ENCODE data around the gene LDB2. TPM values are rescaled to one million over a fixed set of nuclear protein-coding genes. Genes with fewer than 3 reads are reported as not detected.

Gene LDB2
- total RNA-seq, 6 experiments from 2014 or later: 24.2 to 40.4 (median 31.7) TPM

- H3K4me1 Mint-ChIP-seq (ENCODE audit: low read depth): peaks cover 66% of the 10 kb centered on the region
- H3K27ac Mint-ChIP-seq: peak overlapping the region; percentile 66
- H3K27me3 Mint-ChIP-seq (ENCODE audit: insufficient read depth): peaks cover 7% of the 10 kb centered on the region
- peaks cover 8% of the 10 kb centered on the region for H3K9me3 Mint-ChIP-seq
- H3K36me3 Mint-ChIP-seq (ENCODE audit: low read depth): peaks cover 13% of the 10 kb centered on the region
- H3K4me3 Mint-ChIP-seq: peak overlapping the region; percentile 5
- peak; percentile 49 for DNase-seq
- TF ChIP-seq CTCF (IDR thresholded peaks at IDR 0.05): no peak
These were observed 206.4 kb downstream of the LDB2 start for GRCh38 chr4:16692046-16692445.

GRCh38 chr4:16691450-16691849 is 207.0 kb downstream of the LDB2 start:
- no peak for TF ChIP-seq CTCF (IDR thresholded peaks at IDR 0.05)
- DNase-seq: no peak
- Mint-ChIP-seq H3K27me3 (ENCODE audit: insufficient read depth) (peaks cover 7% of the 10 kb centered on the region), H3K27ac (peak overlapping the region; percentile 66), H3K36me3 (ENCODE audit: low read depth) (peaks cover 13% of the 10 kb centered on the region), H3K4me1 (ENCODE audit: low read depth) (peaks cover 72% of the 10 kb centered on the region), H3K4me3 (0 out of 2 replicates have a peak overlapping the region, but pooled peaks have one; percentile 2), H3K9me3 (peaks cover 9% of the 10 kb centered on the region)

GRCh38 chr4:16687845-16688244 is 210.6 kb downstream of the LDB2 start:
- H3K4me1 Mint-ChIP-seq (ENCODE audit: low read depth): peaks cover 80% of the 10 kb centered on the region
- H3K4me3 Mint-ChIP-seq: no peak overlapping the region
- peaks cover 9% of the 10 kb centered on the region for H3K9me3 Mint-ChIP-seq
- TF ChIP-seq CTCF (IDR thresholded peaks at IDR 0.05): no peak
- DNase-seq: no peak
- H3K27ac Mint-ChIP-seq: peak overlapping the region; percentile 97
- H3K27me3 Mint-ChIP-seq (ENCODE audit: insufficient read depth): peaks cover 7% of the 10 kb centered on the region
- peaks cover 8% of the 10 kb centered on the region for H3K36me3 Mint-ChIP-seq (ENCODE audit: low read depth)

GRCh38 chr4:16687011-16687410 is 211.4 kb downstream of the LDB2 start:
- peak overlapping the region; percentile 44 for H3K4me3 Mint-ChIP-seq
- H3K4me1 Mint-ChIP-seq (ENCODE audit: low read depth): peaks cover 79% of the 10 kb centered on the region
- peaks cover 7% of the 10 kb centered on the region for H3K27me3 Mint-ChIP-seq (ENCODE audit: insufficient read depth)
- peaks cover 8% of the 10 kb centered on the region for H3K36me3 Mint-ChIP-seq (ENCODE audit: low read depth)
- peaks cover 9% of the 10 kb centered on the region for H3K9me3 Mint-ChIP-seq
- TF ChIP-seq CTCF (IDR thresholded peaks at IDR 0.05): no peak
- DNase-seq: no peak
- peak overlapping the region; percentile 97 for H3K27ac Mint-ChIP-seq

DNA sequence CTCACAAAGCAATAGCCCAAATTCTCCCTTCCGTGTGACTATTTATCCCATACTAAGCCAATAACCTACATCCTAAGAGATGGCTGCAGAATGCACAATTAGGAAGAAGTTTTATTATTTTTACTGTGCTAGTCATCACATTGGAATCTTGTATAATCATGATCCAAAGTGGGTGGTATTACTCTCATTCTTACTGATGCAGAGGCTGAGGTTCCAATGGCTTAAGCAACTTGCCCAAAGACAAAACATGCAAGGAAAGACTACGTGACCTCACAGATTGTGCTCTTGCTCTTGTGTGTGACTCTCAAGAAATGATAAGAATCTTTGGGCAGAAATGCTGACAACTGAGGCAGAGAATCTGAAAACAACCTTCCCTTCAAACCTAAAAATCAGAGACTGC is 212.2 kb downstream of the LDB2 start:
- TF ChIP-seq CTCF (IDR thresholded peaks at IDR 0.05): no peak
- H3K4me3 Mint-ChIP-seq: peak overlapping the region; percentile 80

DNA sequence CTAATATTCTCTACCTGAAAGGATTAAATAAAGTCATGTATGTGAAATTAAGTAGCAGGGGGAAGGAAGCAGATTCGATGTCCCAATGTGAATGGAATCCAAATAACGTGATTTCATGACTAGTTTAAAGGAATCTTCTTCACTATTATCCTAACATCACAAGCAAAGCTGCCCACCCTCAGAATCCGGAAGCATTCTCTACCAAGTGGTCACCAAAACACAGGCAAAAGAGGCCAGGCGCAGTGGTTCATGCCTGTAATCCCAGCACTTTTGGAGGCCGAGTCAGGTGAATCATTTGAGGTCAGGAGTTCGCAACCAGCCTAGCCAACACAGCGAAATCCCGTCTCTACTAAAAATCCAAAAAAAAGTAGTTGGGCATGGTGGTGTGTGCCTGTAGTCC is 212.9 kb downstream of the LDB2 start:
- H3K27ac Mint-ChIP-seq: peak overlapping the region; percentile 97
- peaks cover 8% of the 10 kb centered on the region for H3K36me3 Mint-ChIP-seq (ENCODE audit: low read depth)
- H3K9me3 Mint-ChIP-seq: peaks cover 9% of the 10 kb centered on the region
- peaks cover 7% of the 10 kb centered on the region for H3K27me3 Mint-ChIP-seq (ENCODE audit: insufficient read depth)
- peak; percentile 94 for DNase-seq
- H3K4me3 Mint-ChIP-seq: peak overlapping the region; percentile 80
- no peak for TF ChIP-seq CTCF (IDR thresholded peaks at IDR 0.05)
- H3K4me1 Mint-ChIP-seq (ENCODE audit: low read depth): peaks cover 70% of the 10 kb centered on the region

More for the DNA sequence above, 212.2 kb downstream of the LDB2 start:
- Mint-ChIP-seq H3K27me3 (ENCODE audit: insufficient read depth) (peaks cover 7% of the 10 kb centered on the region), H3K27ac (peak overlapping the region; percentile 97), H3K36me3 (ENCODE audit: low read depth) (peaks cover 8% of the 10 kb centered on the region), H3K4me1 (ENCODE audit: low read depth) (peaks cover 71% of the 10 kb centered on the region), H3K9me3 (peaks cover 9% of the 10 kb centered on the region)
- DNase-seq: peak; percentile 94
